ENCODE data around the gene DHX32. TPM values are rescaled to one million over a fixed set of nuclear protein-coding genes. Genes with fewer than 3 reads are reported as not detected.

The DHX32 gene
- total RNA-seq, 1 experiment from 2014 or later, result not detected

Small RNA genes lying within 50 kb of the gene (small RNA-seq; reads per million reads assigned to genes)
- gene MIR4484 (not detected), gene RF00017 (not detected), gene RNU2-42P (not detected)

Other genes with a start within 250 kb of the DHX32 start
- gene TEX36, start 198.1 kb downstream of the DHX32 start, total RNA-seq (2014; rRNA removed; shearing (Covaris generic); ENCODE audit: low replicate concordance), result not detected in 2 replicates
- 26.5 and 63.3 TPM in 2 replicates for gene EDRF1, start 161.6 kb downstream of the DHX32 start, total RNA-seq (2014; rRNA removed; shearing (Covaris generic); ENCODE audit: low replicate concordance)
- not detected in 2 replicates for gene MMP21, start 105.5 kb downstream of the DHX32 start, total RNA-seq (2014; rRNA removed; shearing (Covaris generic); ENCODE audit: low replicate concordance)
- 61.1 and 79.7 TPM in 2 replicates for gene UROS, start 58.0 kb downstream of the DHX32 start, total RNA-seq (2014; rRNA removed; shearing (Covaris generic); ENCODE audit: low replicate concordance)
- 27.9 and 30.1 TPM in 2 replicates for gene BCCIP, start 57.7 kb downstream of the DHX32 start, total RNA-seq (2014; rRNA removed; shearing (Covaris generic); ENCODE audit: low replicate concordance)
- not detected in 2 replicates for gene FANK1, start 15.3 kb upstream of the DHX32 start, total RNA-seq (2014; rRNA removed; shearing (Covaris generic); ENCODE audit: low replicate concordance)

Data from Karpas-422 (cell line).